ENCODE measurements around the gene SNORC. TPM values are rescaled to one million over a fixed set of nuclear protein-coding genes. Genes with fewer than 3 reads are reported as not detected.
"Not testable (repeated sequence)": the region's sequence is repeated elsewhere in the genome, so short reads cannot be mapped to it uniquely, and the experiment has no call there.

Gene SNORC
- total and polyA plus RNA-seq, 2 of the 4 experiments (the other 2 are of a cell fraction), result under 0.01 to 0.67 TPM

DNA sequence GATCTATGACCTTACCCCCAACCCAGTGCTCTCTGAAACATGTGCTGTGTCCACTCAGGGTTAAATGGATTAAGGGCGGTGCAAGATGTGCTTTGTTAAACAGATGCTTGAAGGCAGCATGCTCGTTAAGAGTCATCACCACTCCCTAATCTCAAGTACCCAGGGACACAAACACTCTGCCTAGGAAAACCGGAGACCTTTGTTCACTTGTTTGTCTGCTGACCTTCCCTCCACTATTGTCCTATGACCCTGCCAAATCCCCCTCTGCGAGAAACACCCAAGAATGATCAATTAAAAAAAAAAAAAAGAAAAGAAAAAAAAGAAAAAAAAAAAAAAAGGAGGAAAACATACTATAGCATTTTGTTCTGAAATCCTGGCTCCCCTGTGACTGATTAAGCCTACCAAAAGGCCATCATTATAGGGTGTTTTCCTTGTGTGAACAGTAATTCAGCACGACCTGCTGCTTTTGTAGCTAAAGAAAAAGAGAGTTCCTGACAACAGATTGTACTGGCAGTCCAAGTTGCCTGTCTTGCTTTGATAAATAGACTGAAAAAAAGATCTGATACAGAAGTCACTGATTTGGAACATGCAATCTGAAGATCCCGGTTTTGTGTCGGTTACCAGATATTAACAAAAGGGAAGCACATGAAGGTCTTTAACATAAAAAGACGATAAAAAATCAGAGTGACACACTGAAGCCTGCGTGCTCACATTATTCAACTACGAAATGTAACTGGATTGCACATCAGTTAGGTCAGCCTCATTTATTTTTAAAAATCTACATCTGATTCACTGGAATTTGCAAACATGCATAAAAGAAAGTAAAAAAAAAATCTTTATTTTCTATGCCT, 37.0 kb downstream of the SNORC start:
- H3K4ac ChIP-seq (ENCODE audit: low read depth, low read length); H3K14ac ChIP-seq (replicated peaks; ENCODE audit: low read depth, low read length); H3K9me3 ChIP-seq (ENCODE audit: control insufficient read depth, insufficient read depth, low read length); CTCF ChIA-PET; intact Hi-C loops (cut with micrococcal nuclease); H3K4me3 ChIP-seq (ENCODE audit: insufficient read depth, low read depth, low read length); H3K23ac ChIP-seq (ENCODE audit: low read depth, low read length); dilution Hi-C loops (cut with HindIII; ENCODE audit: low sequenced_read_pairs, unreplicated experiment); H2AFZ ChIP-seq (replicated peaks; ENCODE audit: low read length, poor library complexity); H2BK5ac ChIP-seq (ENCODE audit: low read depth, low read length, poor library complexity, severe bottlenecking); in situ Hi-C loops (cut with MboI; ENCODE audit: low sequenced_read_pairs); H3K56ac ChIP-seq (ENCODE audit: extremely low read depth, insufficient read depth, low read length); DNase-seq; H4K20me1 ChIP-seq (ENCODE audit: insufficient read depth, low read length); H2AK9ac ChIP-seq (replicated peaks; ENCODE audit: low read depth, low read length, poor library complexity); H3K9me1 ChIP-seq (ENCODE audit: insufficient read depth, low read length); H3K27ac ChIP-seq (ENCODE audit: insufficient read depth, low read length); POLR2A ChIA-PET (ENCODE audit: unreplicated experiment); H4K5ac ChIP-seq (ENCODE audit: low read depth, low read length); H2BK120ac ChIP-seq (ENCODE audit: low read depth, low read length); H2BK20ac ChIP-seq (ENCODE audit: low read depth, low read length); H3K9ac ChIP-seq (ENCODE audit: low read depth, low read length); H2AK5ac ChIP-seq (ENCODE audit: low read depth, low read length); H3K36me3 ChIP-seq (ENCODE audit: control insufficient read depth, insufficient read depth, low read length); ATAC-seq (ENCODE audit: low read depth); H3K4me1 ChIP-seq (ENCODE audit: control insufficient read depth, insufficient read depth, low read length); H3K27me3 ChIP-seq (ENCODE audit: control insufficient read depth, insufficient read depth, low read length); H4K8ac ChIP-seq (ENCODE audit: low read depth in 2 of 2, low read length in 2 of 2); H3K4me2 ChIP-seq (ENCODE audit: low read depth, low read length); H3K18ac ChIP-seq (ENCODE audit: low read depth, low read length); H4K91ac ChIP-seq (ENCODE audit: insufficient read depth, low read depth, low read length); BruUV-seq (replicated peaks); H2BK15ac ChIP-seq (ENCODE audit: low read depth, low read length); H3K79me1 ChIP-seq (ENCODE audit: low read depth in 1 of 2, low read length in 2 of 2): not testable (repeated sequence)
- 71% methylated on average over 3 of the region's 10 CpGs; no CpG with 5 or more reads in 1 of the 2 experiments for WGBS, 2 experiments (ENCODE audit: extremely low coverage in 2 of 2, insufficient read length in 1 of 2)

DNA sequence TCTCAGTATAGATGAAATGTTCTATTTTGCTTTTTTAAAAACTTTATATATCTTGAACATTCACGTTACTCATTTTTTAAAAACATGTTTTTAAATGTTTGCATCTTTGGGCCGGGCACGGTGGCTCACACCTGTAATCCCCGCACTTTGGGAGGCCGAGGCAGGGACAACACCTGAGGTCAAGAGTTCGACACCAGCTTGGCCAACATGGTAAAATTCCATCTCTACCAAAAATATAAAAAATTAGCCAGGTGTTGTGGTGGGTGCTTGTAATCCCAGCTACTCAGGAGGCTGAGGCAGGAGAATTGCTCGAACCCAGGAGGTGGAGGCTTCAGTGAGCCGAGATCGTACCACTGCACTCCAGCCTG, 37.6 kb downstream of the SNORC start:
- H3K9ac ChIP-seq (ENCODE audit: low read depth, low read length); H2BK120ac ChIP-seq (ENCODE audit: low read depth, low read length); CTCF ChIA-PET; H3K27me3 ChIP-seq (ENCODE audit: control insufficient read depth, insufficient read depth, low read length); DNase-seq; H2AK9ac ChIP-seq (replicated peaks; ENCODE audit: low read depth, low read length, poor library complexity); dilution Hi-C loops (cut with HindIII; ENCODE audit: low sequenced_read_pairs, unreplicated experiment); H3K9me3 ChIP-seq (ENCODE audit: control insufficient read depth, insufficient read depth, low read length); H4K91ac ChIP-seq (ENCODE audit: insufficient read depth, low read depth, low read length); H2AK5ac ChIP-seq (ENCODE audit: low read depth, low read length); H3K9me1 ChIP-seq (ENCODE audit: insufficient read depth, low read length); H2BK5ac ChIP-seq (ENCODE audit: low read depth, low read length, poor library complexity, severe bottlenecking); H3K36me3 ChIP-seq (ENCODE audit: control insufficient read depth, insufficient read depth, low read length); intact Hi-C loops (cut with micrococcal nuclease); H3K27ac ChIP-seq (ENCODE audit: insufficient read depth, low read length); POLR2A ChIA-PET (ENCODE audit: unreplicated experiment); H3K23ac ChIP-seq (ENCODE audit: low read depth, low read length); H2BK15ac ChIP-seq (ENCODE audit: low read depth, low read length); H3K4me1 ChIP-seq (ENCODE audit: control insufficient read depth, insufficient read depth, low read length); H3K56ac ChIP-seq (ENCODE audit: extremely low read depth, insufficient read depth, low read length); H2AFZ ChIP-seq (replicated peaks; ENCODE audit: low read length, poor library complexity); H2BK20ac ChIP-seq (ENCODE audit: low read depth, low read length); H4K8ac ChIP-seq (ENCODE audit: low read depth in 2 of 2, low read length in 2 of 2); H3K79me1 ChIP-seq (ENCODE audit: low read depth in 1 of 2, low read length in 2 of 2); H3K18ac ChIP-seq (ENCODE audit: low read depth, low read length); H4K5ac ChIP-seq (ENCODE audit: low read depth, low read length); H3K4me3 ChIP-seq (ENCODE audit: insufficient read depth, low read depth, low read length); H3K4ac ChIP-seq (ENCODE audit: low read depth, low read length); H3K14ac ChIP-seq (replicated peaks; ENCODE audit: low read depth, low read length); H4K20me1 ChIP-seq (ENCODE audit: insufficient read depth, low read length); ATAC-seq (ENCODE audit: low read depth); in situ Hi-C loops (cut with MboI; ENCODE audit: low sequenced_read_pairs); BruUV-seq (replicated peaks); H3K4me2 ChIP-seq (ENCODE audit: low read depth, low read length): not testable (repeated sequence)
- WGBS, 2 experiments (ENCODE audit: extremely low coverage in 2 of 2, insufficient read length in 1 of 2), result no CpG with 5 or more reads among the region's 9 CpGs
